HG02885 (cell line): ENCODE data around the gene TRIM31.

ENCODE experiments used
- ATAC-seq: cut with Tn5 transposase; IDR thresholded peaks from one replicate; pipeline ENCODE4 v1.9.1; 2021; ENCODE audit warnings: mild to moderate bottlenecking; ENCODE audit not compliant: unreplicated experiment, poor library complexity

TRIM31 gene

DNA sequence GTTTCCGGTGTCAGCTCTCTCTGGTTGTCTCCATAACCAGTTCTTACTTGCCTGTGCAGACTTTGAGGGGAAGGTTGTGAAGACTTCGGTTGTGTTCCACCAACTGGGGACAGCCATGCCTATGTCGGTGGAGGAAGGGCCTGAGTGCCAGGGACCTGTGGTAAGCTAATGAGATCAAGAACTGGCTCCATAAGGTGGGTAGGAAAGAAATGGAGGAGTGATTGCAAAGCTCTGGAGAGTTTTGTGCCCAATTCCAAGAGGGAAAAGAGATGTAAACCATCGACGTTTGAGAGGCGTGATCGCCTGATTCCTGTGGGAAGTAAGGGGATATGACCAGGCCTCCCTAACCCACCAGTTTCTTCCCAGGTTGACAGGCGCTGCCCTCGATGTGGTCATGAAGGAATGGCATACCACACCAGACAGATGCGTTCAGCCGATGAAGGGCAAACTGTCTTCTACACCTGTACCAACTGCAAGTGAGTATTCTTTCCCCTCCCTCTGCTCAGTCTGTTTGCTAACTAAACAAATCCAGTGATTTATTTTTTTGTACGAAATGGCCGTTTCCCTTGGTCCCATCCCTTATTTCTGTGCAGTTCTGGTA is 50.9 kb downstream of the TRIM31 start:
- no peak for ATAC-seq

DNA sequence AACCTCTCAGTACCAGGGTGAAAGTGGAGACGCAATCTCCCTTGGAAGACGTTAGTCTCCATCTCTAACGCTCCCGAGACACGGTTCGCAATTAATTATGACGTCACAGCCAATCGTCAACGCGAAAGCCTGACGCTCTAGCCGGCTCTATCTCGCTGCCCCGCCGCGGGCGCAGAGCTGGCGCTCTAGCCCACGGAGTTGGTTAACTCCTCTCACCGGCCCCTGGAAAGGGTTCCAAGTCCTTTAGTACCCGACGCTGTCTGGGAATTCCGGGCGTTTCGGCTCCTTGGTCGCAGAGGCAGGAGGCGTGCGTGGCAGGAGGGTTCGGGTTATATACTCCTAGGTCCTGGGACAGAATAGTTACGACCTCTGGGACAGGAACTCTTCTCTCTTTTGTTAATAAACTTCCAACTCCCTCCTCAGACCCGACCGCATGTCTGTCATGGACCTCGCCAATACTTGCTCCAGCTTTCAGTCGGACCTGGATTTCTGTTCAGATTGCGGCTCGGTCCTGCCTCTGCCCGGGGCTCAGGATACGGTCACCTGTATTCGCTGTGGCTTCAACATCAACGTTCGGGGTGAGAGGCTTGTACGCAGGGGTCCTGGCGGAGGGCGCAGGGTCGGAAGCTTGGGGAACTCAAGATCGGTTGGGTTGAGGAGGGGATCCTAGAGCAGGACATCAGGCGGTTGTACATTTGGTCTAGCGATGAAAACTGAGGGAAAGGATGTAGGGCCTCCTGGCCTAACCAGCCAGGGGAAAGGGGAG is 51.6 kb downstream of the TRIM31 start, which contains the start of gene POLR1H:
Gene POLR1H (plus strand): TSS at position 174 of the 766 bp plus-strand sequence. CDS start 260 bp downstream, at position 434.
- peak; percentile 95 for ATAC-seq

GRCh38 chr6:30060606-30061091 is 52.2 kb downstream of the TRIM31 start:
- peak; percentile 18 for ATAC-seq

DNA sequence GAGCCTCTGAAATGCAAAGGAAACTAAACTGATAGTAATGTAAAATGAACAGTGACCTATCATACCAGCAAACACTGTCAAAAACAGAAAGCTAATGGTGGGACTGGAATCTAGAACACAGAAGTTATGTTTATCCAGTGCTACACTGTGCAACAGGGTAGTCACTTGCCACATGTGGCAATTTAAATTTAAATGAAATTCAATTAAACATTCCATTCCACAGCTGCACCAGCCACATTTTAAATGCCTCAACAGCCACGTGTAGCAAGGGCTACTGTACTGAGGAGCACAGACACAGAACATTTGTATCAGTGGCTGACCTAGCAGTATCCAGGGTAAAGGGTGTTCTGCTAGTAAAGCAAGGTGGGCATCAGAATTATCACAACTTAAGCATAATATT is 57.4 kb downstream of the TRIM31 start:
- ATAC-seq: no peak

DNA sequence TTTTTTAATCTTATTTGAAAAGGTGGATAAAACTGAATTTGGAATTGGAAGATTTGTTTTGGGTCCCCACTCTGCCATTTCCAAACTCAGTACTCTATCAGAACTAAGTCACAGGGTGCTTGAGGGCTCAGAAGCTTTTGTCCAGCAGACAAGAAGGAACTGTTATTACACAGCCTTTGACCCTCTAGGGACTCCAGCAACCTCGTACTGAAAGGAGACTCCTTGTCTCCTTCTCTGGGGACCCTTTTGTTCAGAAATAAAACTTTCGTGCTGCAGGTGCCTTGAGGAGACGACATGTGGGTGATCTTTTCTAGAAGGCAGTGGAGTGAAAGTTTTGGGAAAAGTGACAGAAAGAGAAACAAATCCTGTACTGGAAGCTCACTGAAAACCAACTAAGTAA is 59.2 kb downstream of the TRIM31 start:
- no peak for ATAC-seq
